MCF 10A (cell line): Measurements from ENCODE around the gene PITX3. TPM values are rescaled to one million over a fixed set of nuclear protein-coding genes. Genes with fewer than 3 reads are reported as not detected.
A peak's percentile ranks its signal among the peaks of the same experiment; 100 is the strongest.

Experiments used
- BruUV-seq: library from RNA; stranded (reverse); fragments of 400-500 nt; replicated peaks from 2 replicates; lab custom pipeline; 2021; lab: Mats Ljungman, UMichigan
- CTCF ChIA-PET: fragments of 300-600 bp; sonication (Branson Sonifier 250); formaldehyde crosslinking; extraction: SDS; loops from one replicate; lab custom pipeline; 2021; ENCODE audit warnings: antibody characterized with exemption, inconsistent platforms; lab: Yijun Ruan, JAX
- POLR2A ChIA-PET: fragments of 300-600, 350-650 bp; sonication (Branson Sonifier 250); formaldehyde crosslinking; extraction: SDS; loops from one replicate; lab custom pipeline; 2020; ENCODE audit warnings: antibody characterized with exemption, inconsistent platforms; lab: Yijun Ruan, JAX
- DNase-seq: peaks from one replicate; pipeline ENCODE4 v3.0.0-alpha.2; 2018; ENCODE audit not compliant: unreplicated experiment
- H3K27ac Mint-ChIP-seq: one replicate; pipeline ENCODE4 v1.8.0; 2022; ENCODE audit warnings: mild to moderate bottlenecking, low read depth, mixed read lengths; ENCODE audit not compliant: unreplicated experiment
- H3K27me3 Mint-ChIP-seq: one replicate; pipeline ENCODE4 v1.8.0; 2022; ENCODE audit warnings: mixed read lengths; ENCODE audit not compliant: insufficient read depth, unreplicated experiment
- H3K36me3 Mint-ChIP-seq: one replicate; pipeline ENCODE4 v1.8.0; 2022; ENCODE audit warnings: mild to moderate bottlenecking, moderate library complexity, mixed read lengths; ENCODE audit not compliant: insufficient read depth, unreplicated experiment
- H3K4me1 Mint-ChIP-seq: one replicate; pipeline ENCODE4 v1.8.0; 2022; ENCODE audit warnings: mixed read lengths; ENCODE audit not compliant: insufficient read depth, unreplicated experiment
- H3K4me3 Mint-ChIP-seq: one replicate; pipeline ENCODE4 v1.8.0; 2022; ENCODE audit warnings: mild to moderate bottlenecking, moderate library complexity, mixed read lengths; ENCODE audit not compliant: unreplicated experiment
- H3K9me3 Mint-ChIP-seq: one replicate; pipeline ENCODE4 v1.8.0; 2022; ENCODE audit warnings: mixed read lengths; ENCODE audit not compliant: unreplicated experiment
- intact Hi-C: fragments of 100-400 bp; cut with micrococcal nuclease; formaldehyde crosslinking; loops from 2 replicates; pipeline ENCODE4 v1.14.1; 2022
- total RNA-seq: library from RNA; stranded (reverse); gene quantifications from 2 replicates; pipeline ENCODE4 v1.2.3, GENCODE V29; 2022
- TF ChIP-seq, protein P1 (sequence below): fragments of 200-600 bp; IDR thresholded peaks from one replicate; pipeline ENCODE4 v1.8.0; 2022; ENCODE audit warnings: antibody characterized with exemption, mild to moderate bottlenecking; ENCODE audit not compliant: unreplicated experiment

PITX3 gene
- total RNA-seq, 1 experiment from 2014 or later: not detected

DNA sequence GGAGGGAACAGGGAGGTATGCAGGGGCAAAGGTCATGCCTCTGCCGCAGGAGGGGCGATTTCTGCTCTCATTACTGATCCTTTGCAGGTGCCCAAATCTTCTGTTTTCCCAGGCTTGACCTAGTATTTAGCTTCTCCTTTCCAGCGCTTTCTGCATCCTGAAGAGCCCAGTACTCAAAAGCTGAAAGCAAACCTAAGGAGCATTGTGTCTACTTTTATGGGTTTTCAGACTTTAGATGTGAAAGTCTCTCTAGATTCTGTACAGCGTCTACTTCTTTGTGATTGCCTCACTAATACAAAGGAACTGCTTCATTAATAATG, 4.6 kb upstream of the PITX3 start:
- DNase-seq: no peak
- Mint-ChIP-seq H3K4me3 (peak overlapping the region; percentile 99), H3K4me1 (peaks cover 45% of the 10 kb centered on the region), H3K36me3 (peaks cover 6% of the 10 kb centered on the region), H3K27me3 (no peaks in the 10 kb centered on the region), H3K9me3 (no peaks in the 10 kb centered on the region), H3K27ac (peak overlapping the region; percentile 97)
- POLR2A ChIA-PET: interaction anchor here (0.6 to 2.8 kb wide), 31 partner anchors 8 to 1213 kb away, joined by 3 to 19 read pairs (median 4); partner anchors contain the start of genes ACTR1A, CUEDC2, FBXL15 and NFKB2
- no TSS peak for BruUV-seq
- intact Hi-C loops: loop anchor here (5.0 kb wide), 1 partner anchor 101 kb away; no protein-coding TSS in a partner anchor
- CTCF ChIA-PET: interaction anchor here (0.6 to 2.3 kb wide), 7 partner anchors 16 to 232 kb away, joined by 3 to 7 read pairs (median 3); no protein-coding TSS in a partner anchor
- TF ChIP-seq, protein P1, sequence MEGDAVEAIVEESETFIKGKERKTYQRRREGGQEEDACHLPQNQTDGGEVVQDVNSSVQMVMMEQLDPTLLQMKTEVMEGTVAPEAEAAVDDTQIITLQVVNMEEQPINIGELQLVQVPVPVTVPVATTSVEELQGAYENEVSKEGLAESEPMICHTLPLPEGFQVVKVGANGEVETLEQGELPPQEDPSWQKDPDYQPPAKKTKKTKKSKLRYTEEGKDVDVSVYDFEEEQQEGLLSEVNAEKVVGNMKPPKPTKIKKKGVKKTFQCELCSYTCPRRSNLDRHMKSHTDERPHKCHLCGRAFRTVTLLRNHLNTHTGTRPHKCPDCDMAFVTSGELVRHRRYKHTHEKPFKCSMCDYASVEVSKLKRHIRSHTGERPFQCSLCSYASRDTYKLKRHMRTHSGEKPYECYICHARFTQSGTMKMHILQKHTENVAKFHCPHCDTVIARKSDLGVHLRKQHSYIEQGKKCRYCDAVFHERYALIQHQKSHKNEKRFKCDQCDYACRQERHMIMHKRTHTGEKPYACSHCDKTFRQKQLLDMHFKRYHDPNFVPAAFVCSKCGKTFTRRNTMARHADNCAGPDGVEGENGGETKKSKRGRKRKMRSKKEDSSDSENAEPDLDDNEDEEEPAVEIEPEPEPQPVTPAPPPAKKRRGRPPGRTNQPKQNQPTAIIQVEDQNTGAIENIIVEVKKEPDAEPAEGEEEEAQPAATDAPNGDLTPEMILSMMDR: no peak

DNA sequence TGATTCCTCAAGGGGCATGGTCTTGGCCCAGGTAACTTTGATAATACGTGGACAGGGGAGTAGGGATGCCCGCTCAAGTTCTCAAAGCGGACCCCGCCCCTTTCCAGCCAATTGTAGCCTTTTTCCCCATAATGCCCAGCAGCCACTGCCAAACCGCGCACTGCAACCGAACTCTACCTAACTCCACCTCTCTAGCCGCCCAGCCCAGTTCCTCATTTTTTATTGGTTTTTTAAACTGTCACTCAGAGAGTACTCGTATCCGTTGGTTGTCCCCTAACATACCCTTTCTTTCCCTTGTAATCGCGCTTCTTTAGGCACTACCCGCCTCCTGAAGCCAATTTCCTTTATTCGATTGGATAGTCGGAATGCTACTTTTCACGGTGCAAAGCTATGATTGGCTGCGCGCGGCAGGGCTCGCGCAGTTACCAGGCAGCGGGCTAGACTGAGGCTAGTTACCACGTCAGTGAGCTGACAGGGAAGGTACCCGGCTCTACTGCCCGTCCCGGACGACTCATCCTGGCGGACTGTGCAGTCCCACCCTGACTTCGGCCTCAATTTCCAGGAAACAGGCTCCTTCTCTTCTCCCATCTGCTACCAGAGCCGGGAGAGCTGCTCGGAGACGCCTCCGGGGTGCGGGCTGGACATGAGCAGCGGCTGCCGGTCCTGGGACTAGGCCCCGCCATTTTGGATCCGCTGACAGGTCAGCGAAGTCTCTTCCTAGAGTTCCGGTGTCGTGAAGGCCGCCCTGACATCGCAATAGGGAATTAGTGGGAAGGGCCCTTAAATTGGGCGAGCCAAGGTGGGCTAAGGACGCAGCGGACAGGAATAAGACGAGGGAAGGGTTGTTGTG, 4.0 kb upstream of the PITX3 start, which contains the start of gene GBF1:
GBF1 (plus strand) TSS at position 451 of the 850 bp plus-strand sequence. CDS start 13,407 bp downstream, outside the sequence.
- H3K4me1 Mint-ChIP-seq: peaks cover 45% of the 10 kb centered on the region
- TF ChIP-seq, protein P1: no peak
- H3K4me3 Mint-ChIP-seq: peak within 1 kb of the TSS; percentile 99
- DNase-seq: peak; percentile 100
- no peaks in the 10 kb centered on the region for H3K27me3 Mint-ChIP-seq
- H3K27ac Mint-ChIP-seq: peak within 1 kb of the TSS; percentile 97
- H3K9me3 Mint-ChIP-seq: no peaks in the 10 kb centered on the region
- POLR2A ChIA-PET: interaction anchor here (0.5 to 2.8 kb wide), 37 partner anchors 8 to 1213 kb away, joined by 3 to 19 read pairs (median 3); partner anchors contain the start of genes ACTR1A, CUEDC2, FBXL15 and NFKB2
- peaks cover 6% of the 10 kb centered on the region for H3K36me3 Mint-ChIP-seq
- CTCF ChIA-PET: interaction anchor here (0.6 to 2.3 kb wide), 8 partner anchors 10 to 233 kb away, joined by 3 to 7 read pairs (median 4); no protein-coding TSS in a partner anchor
- BruUV-seq: no TSS peak
- intact Hi-C loops: loop anchor here (5.0 kb wide), 1 partner anchor 102 kb away; no protein-coding TSS in a partner anchor

DNA sequence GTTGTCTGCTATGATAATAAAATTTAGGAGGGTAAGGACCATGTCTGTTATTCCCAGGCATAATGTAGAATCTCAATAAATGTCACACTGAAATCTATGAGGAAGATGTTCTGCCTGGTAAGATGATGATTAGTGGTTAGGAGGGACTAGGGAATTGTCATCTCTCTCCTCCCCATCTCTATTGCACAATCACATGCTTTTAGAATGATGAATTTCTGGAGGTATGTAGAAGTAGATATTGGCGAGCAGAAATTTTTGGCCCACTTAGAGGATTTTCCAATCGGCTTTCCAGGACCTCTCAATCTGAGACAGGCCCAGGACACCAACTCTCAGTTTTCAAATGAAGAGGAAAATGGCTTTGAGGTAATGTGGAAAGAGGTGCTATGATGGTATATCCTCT, 2.0 kb upstream of the PITX3 start:
- intact Hi-C loops: no loop called here
- ChIA-PET CTCF (interaction anchor here (0.6 to 1.4 kb wide), 5 partner anchors 13 to 179 kb away, joined by 3 to 5 read pairs (median 3); no protein-coding TSS in a partner anchor), POLR2A (interaction anchor here (1.2 to 2.5 kb wide), 2 partner anchors 9 to 154 kb away, joined by 4 to 10 read pairs; no protein-coding TSS in a partner anchor)
- no peaks in the 10 kb centered on the region for H3K9me3 Mint-ChIP-seq
- peaks cover 6% of the 10 kb centered on the region for H3K36me3 Mint-ChIP-seq
- BruUV-seq: no TSS peak
- H3K4me3 Mint-ChIP-seq: no peak overlapping the region
- H3K27ac Mint-ChIP-seq: peak overlapping the region; percentile 8
- TF ChIP-seq, protein P1: no peak
- H3K27me3 Mint-ChIP-seq: no peaks in the 10 kb centered on the region
- peaks cover 45% of the 10 kb centered on the region for H3K4me1 Mint-ChIP-seq
- peak; percentile 69 for DNase-seq

DNA sequence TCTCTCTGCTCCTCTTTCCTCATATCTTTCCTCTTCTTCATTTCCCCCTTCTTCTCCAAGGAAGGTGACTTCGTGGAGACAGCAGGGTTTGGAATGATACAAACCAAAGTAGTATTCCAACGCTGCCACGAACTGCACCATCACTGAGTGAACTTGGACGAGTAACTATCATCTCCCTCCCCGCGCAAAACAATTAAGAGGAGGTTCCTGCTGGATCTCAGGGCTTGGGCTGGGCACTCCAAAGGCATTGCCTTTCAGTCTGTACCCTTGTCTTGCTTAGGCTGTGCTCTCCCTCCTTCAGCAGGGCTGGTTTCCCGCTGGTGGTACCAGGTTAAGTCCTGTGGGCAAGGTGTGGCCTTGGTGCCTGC, 790 bp upstream of the PITX3 start:
- no peak for DNase-seq
- TF ChIP-seq, protein P1: no peak
- Mint-ChIP-seq H3K27me3 (no peaks in the 10 kb centered on the region), H3K27ac (no peak overlapping the region), H3K36me3 (peaks cover 6% of the 10 kb centered on the region), H3K4me3 (peak overlapping the region; percentile 67), H3K4me1 (peaks cover 33% of the 10 kb centered on the region), H3K9me3 (no peaks in the 10 kb centered on the region)
- BruUV-seq: no TSS peak
- ChIA-PET POLR2A (no interaction called here), CTCF (interaction anchor here (1.0 kb wide), 1 partner anchor 12 kb away, joined by 3 read pairs; no protein-coding TSS in a partner anchor)
- intact Hi-C loops: no loop called here
